Middle frontal gyrus (tissue), 1 donor: Measurements from ENCODE around the gene ABL1.
"Not testable (repeated sequence)": the region's sequence is repeated elsewhere in the genome, so short reads cannot be mapped to it uniquely, and the experiment has no call there.

ENCODE experiments used
- DNase-seq: peaks from one replicate; pipeline ENCODE4 v3.0.0-alpha.2; 2015; ENCODE audit warnings: low spot score; ENCODE audit errors: extremely low spot score

ABL1 gene

DNA sequence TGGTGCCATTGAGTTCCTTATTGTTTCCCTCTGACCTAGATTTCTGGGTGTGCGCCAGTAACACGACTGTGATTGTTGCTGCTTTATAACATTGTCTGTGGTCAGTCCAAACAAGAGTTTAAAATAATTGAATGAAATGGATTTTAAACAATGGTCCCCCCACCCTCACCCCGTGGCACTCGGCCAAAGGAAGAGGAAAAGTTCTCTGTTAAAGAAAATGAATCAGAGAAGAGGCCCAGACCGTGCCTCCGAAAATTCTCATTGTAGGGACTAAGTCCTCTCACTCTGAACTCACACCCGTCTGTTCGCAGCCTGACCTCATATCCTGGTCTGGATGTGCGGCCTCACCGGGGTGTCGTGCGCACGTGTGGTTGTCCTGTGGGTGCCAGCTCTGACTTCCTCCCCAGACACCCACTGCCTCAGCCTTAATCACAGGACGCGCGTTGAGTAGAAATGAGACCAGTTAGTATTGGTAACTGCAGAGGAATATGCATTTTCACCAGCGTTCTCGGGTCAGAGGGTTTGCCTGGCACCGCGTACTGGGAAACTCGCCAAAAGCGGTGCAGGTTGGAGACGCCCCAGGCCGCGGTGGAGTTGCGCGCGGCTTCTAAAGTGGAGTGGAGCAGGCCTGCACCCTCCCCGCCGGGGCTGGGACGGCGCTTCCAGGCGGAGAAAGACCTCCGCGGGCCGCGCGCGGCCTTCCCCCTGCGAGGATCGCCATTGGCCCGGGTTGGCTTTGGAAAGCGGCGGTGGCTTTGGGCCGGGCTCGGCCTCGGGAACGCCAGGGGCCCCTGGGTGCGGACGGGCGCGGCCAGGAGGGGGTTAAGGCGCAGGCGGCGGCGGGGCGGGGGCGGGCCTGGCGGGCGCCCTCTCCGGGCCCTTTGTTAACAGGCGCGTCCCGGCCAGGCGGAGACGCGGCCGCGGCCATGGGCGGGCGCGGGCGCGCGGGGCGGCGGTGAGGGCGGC, at the start of gene ABL1:
TSS of gene ABL1 (plus strand) at position 884 of the 966 bp plus-strand sequence. CDS start 193 bp downstream, outside the sequence.
- DNase-seq, result no peak

- DNase-seq, result no peak
Observed at GRCh38 chr9:130785940-130786508, 49.0 kb upstream of the ABL1 start.

DNA sequence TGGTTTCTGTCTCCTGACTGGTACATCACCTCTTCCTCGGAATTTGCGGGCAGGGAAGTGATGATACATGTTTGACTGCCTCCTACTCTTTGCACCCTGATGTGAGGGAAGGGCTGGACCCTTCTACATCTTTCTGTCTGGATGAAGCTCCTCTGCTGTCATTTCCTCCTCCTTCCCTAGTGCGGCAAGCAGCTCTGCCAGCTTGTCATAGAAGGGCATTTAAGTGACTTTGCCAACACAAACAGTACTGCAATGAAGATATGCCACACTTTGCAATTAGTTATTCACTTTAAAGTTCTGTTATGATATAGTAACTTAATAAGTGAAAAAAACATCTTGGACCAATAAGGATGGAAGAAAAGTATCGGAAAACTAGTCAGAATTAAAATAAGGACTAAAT, 48.5 kb upstream of the ABL1 start:
- no peak for DNase-seq

GRCh38 chr9:130789747-130790672, 45.0 kb upstream of the ABL1 start:
- DNase-seq, result no peak

- no peak for DNase-seq
Observed at GRCh38 chr9:130791303-130791894, 43.7 kb upstream of the ABL1 start.

DNA sequence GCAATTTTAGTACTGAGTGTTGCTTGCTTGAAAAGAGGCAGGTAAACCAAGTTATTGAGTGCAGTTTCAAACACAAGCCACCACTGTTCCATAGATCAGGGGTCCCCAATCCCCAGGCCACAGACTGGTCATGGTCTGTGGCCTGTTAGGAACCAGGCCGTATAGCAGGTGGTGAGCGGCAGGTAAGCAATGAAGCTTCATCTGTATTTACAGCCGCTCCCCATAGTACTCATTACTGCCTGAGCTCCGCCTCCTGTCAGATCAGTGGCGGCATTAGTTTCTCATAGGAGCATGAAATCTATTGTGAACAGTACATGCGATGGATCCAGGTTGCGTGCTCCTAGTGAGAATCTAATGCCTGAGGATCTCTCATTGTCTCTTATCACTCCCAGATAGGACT, 41.5 kb upstream of the ABL1 start:
- DNase-seq, result no peak

GRCh38 chr9:130794021-130794420, 41.0 kb upstream of the ABL1 start:
- DNase-seq, result not testable (repeated sequence)

- DNase-seq, result not testable (repeated sequence)
Observed at GRCh38 chr9:130794423-130794822, 40.6 kb upstream of the ABL1 start.

- DNase-seq, result no peak
Observed at GRCh38 chr9:130794923-130795495, 40.0 kb upstream of the ABL1 start.

- not testable (repeated sequence) for DNase-seq
Observed at GRCh38 chr9:130803116-130803515, 31.9 kb upstream of the ABL1 start.

GRCh38 chr9:130805510-130806326, 29.3 kb upstream of the ABL1 start:
- no peak for DNase-seq

- DNase-seq, result no peak
Observed at GRCh38 chr9:130806327-130806716, 28.7 kb upstream of the ABL1 start.

- no peak for DNase-seq
Observed at GRCh38 chr9:130810609-130811136, 24.4 kb upstream of the ABL1 start.

- no peak for DNase-seq
Observed at GRCh38 chr9:130815242-130815808, 19.7 kb upstream of the ABL1 start.

DNA sequence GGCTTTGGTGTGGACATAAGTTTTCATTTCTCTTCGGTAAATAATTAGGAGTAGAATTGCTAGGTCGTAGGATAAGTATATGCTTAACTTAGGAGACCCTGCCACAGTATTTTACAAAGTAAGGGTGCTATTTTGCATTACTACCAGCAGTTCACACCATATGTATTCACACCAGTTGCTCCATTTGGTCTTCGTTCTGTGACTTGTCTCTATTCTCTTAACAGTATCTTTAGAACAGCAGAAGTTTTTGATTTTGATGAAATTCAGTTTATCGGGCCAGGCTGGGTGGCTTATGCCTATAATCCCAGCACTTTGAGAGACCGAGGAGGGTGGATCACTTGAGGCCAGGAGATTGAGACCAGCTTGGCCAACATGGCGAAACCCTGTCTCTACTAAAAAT, 17.1 kb upstream of the ABL1 start:
- no peak for DNase-seq

DNA sequence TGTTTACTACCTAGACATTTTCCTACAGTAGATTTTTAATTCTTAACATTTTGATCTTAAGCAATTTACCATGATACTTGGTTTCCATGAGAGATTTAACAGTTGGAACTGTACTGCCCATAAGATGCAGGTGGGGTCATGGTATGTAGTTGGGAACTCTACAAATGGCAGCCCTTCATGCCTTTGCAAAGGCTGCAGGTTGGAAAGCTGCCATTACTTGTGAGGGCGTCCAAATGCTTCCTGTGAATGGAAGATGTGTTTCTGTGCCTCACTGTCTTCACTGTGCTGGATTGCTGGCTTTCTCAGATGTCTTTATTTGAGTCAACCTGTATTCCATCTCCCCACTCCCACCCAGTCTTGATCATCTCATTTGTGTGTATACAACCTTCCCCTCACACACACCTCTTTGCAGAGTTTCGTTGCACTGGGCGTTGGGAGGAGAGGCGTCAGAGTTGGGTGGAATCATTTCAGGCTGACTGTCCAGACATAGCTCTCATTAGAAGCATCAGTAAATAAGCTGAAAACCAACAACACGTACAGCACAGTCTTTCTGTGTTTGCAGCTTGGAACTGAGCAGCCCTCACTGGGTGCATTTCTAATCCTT, 14.8 kb upstream of the ABL1 start:
- no peak for DNase-seq

DNA sequence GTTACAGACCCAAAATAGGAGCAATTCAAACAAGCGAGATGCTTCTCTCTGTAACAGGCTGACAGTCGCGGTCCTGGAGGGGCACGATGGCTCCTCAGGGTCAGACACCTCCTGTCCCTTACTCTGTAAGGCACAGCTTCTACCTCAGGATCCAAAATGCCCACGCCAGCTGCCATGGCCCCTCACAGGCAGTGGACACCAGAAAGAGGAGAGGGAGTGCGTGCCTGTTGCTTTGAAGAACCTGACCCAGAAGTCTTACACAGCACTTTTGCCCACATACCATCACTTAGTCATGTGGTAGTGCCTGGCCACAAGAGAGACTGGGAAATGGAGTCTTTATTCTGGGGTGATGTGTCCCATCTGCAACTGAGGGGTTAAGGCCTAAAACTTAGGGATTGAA, 11.6 kb upstream of the ABL1 start:
- no peak for DNase-seq

GRCh38 chr9:130824079-130824478, 11.0 kb upstream of the ABL1 start:
- no peak for DNase-seq
